Stimulated activated CD4-positive, alpha-beta T cell treated with anti-CD3 and anti-CD28 coated beads, Interleukin-1b, Interleukin-23, amount 100 ng/mL, for 4 hours (primary cell): ENCODE measurements around the gene BOLA2B.
"Not testable (repeated sequence)": the region's sequence is repeated elsewhere in the genome, so short reads cannot be mapped to it uniquely, and the experiment has no call there.

Experiments
- DNase-seq, 2 donors: peaks; one replicate each; pipeline ENCODE4 v3.0.0-alpha.2; 2020; ENCODE audit warnings: low read depth in 2 of 2

Gene BOLA2B

DNA sequence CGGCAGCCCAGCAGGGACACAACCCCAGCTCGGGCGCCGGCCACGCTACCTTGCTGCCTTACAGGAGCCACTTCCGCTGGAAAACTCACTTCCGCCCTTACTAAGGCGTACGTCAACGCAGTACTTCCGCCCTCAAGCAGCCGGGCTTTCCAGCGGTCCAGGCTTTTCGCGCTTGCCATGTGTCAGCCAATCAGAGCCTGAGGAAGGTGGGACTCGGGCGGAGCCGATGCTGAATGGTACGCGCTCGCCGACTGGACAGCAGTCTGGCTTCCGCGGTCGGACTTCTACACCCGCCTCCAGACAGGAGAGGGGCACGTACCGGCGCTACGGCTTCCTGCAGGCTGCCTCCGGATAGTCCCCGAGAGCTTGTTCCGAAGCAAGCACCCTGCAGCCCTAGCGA is at the start of gene BOLA2B, which contains the start of gene SLX1A:
TSS of gene BOLA2B (minus strand) at position 52 of the 400 bp plus-strand sequence. CDS start 71 bp downstream, outside the sequence.
TSS of gene SLX1A (plus strand) at position 261 of the 400 bp plus-strand sequence. CDS start 210 bp downstream, outside the sequence.
- DNase-seq = not testable (repeated sequence)

DNA sequence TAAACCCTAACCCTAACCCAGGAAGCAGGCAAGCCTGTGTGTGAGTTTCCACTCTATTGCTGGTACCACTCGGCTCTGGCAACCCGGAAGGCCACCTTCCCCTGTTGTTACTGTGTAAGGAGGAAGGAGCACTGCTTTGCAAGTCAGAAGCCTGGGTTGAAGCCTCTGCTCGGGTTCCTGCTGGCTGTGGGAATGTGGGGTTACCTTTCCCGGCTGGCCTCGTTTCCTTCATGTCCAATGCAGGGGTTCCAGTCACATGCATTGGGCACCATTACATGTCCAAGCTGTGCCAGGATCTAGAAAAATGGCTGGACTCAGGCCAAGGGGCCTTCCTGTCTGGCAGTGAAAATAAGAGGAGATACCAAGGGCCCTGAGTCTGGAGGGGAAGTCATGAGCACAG is 23.6 kb upstream of the BOLA2B start:
- DNase-seq = not testable (repeated sequence)

DNA sequence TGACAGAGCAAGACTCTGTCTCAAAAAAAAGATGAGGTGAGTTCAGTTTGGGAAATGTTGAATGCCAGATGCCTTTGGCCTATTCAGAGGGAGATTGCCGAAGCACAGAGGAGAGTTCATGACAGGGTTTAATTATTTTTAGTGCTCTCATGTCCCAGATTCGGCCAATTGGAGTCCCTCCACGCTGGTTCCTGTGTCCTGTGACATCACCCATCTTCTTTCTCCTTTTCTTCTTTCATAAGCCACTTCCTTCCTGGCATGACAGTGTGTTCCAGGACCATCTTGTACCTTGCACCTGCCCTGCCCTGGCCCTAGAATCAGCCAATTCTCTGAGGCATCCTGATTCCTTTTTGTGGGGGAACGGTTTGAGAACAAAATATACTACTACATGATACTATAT is 17.9 kb upstream of the BOLA2B start:
- not testable (repeated sequence) for DNase-seq

GRCh38 chr16:30209032-30209431 is 15.6 kb upstream of the BOLA2B start:
- DNase-seq = not testable (repeated sequence)

DNA sequence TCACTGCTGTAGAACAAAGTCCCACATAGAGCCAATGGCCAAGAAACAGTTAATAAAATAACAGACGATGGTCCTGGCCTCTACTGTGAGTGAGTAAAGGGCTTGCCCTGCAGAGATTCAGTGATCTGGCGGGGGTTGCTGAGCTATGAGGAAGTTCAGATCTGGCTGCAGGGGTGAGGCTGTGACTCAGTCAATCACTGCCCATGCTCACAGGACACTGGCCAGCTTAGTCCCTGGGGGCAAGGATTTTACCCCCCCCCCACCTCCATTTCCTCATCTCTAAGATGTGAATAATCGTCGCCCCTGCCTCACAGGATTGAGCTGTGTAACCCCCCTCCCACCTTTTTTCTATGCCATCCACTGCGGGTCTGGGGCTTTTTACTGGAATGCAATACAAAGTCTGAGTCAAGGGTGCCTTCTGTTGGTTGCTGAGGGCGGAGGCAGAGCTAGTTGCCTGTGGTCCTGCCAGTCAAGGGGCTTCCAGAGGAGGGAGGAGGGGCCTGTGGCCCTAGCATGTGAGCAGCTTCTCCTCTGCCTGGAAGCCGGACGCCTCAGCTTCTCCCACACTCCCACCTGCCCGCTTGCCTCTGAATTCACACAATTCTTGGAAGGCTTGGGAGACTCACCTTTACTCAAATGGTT is 13.7 kb upstream of the BOLA2B start:
- DNase-seq = not testable (repeated sequence)

- not testable (repeated sequence) for DNase-seq
Observed at GRCh38 chr16:30206252-30206651, 12.8 kb upstream of the BOLA2B start.

- not testable (repeated sequence) for DNase-seq
Observed at GRCh38 chr16:30205541-30206236, 12.2 kb upstream of the BOLA2B start.

- DNase-seq = not testable (repeated sequence)
Observed at GRCh38 chr16:30199608-30200343, 6.3 kb upstream of the BOLA2B start.

DNA sequence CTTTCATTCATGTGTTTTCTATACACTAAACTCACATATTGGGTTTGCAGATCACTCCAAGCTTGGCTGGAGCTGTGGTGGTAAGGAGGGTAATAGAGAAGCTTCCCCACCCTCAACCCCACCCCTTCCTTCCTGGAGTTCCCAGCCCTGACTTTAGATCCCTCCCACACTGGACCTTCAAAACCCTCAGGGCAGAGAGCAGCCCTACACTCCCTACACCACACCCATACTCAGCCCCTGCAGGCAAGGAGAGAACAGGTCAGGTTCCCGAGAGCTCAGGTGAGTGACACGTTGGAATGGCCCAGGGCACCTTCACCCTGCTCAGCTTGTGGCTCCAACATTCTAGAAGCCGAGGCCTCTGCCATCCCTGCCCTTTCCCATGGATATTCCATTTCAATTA is 5.6 kb upstream of the BOLA2B start, which contains the start of gene SULT1A3:
TSS of gene SULT1A3 (plus strand) at position 207 of the 400 bp plus-strand sequence. CDS start 1,474 bp downstream, outside the sequence.
- DNase-seq = not testable (repeated sequence)

- DNase-seq = not testable (repeated sequence)
Observed at GRCh38 chr16:30197001-30197400, 3.5 kb upstream of the BOLA2B start.

DNA sequence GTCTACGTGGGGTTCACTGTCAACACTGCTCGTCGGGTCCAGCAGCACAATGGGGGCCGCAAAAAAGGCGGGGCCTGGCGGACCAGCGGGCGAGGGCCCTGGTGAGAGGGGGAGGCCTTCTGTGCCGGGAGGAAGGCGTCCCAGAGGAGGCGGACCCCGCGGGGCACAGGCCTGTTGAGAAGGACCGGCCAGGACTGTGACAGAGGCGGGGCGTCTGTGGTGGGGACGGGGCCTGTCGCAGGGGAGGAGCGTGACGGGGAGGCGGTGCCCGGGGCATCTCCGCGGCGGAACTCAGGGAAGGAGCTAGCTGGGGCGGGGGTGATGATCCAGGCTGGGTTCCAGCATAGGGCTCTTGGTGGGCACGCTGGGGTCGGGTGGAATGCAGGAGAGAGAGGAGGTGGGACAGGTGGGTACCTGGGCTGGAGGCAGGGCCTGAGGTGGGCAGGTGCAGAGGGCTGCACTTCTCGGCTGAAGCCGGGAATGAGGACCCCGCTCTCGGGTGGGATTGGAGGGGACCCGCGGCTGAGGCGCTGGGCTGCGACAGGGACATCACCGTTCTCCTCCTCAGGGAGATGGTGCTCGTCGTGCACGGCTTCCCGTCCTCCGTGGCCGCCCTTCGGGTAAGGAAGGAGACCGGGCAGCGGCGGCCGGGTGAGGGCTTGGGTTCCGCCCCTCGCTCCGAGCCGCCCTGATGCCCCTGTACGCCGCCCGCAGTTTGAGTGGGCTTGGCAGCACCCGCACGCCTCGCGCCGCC is 883 bp upstream of the BOLA2B start:
- not testable (repeated sequence) for DNase-seq

DNA sequence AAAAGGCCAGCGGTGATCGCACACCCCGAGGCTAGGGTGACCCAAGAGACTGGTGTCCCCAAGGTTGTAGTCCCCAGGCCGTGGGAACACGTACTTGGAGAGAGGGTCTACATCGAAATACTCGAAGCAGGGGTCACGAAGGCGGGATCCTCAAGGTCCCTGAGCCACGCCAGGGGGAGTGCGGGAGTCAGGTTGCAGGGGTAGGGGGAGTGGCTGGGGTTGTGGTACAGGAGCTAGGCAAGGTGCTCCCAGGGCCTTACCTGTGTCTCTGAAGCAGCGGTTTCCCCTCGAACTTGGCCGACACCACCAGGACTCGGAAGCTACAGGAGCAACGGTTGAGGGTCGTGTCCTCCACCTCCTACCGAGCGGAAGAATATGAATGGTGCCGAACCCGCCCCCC is 368 bp downstream of the BOLA2B start:
- DNase-seq = not testable (repeated sequence)

- not testable (repeated sequence) for DNase-seq
Observed at GRCh38 chr16:30191158-30191557, 2.3 kb downstream of the BOLA2B start.

- peak in 1 of 2 donors; percentile 11 for DNase-seq
Observed at GRCh38 chr16:30187971-30188561, 5.4 kb downstream of the BOLA2B start.

DNA sequence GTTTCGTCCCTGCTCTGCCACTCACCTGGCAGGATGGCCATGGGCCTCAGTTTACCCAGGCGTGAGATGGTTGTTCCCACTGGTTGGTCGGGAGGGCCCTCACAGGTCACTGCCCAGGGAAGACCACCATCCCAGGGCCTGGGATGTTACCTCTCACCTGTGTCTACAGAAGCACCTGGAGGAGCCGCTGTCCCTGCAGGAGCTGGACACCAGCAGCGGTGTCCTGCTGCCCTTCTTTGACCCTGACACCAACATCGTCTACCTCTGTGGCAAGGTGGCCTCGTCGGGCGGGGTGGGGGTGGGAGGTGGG is 6.0 kb downstream of the BOLA2B start:
- no peak for DNase-seq

GRCh38 chr16:30186782-30187555 is 6.5 kb downstream of the BOLA2B start:
- peak; percentile 89 to 92 for DNase-seq

DNA sequence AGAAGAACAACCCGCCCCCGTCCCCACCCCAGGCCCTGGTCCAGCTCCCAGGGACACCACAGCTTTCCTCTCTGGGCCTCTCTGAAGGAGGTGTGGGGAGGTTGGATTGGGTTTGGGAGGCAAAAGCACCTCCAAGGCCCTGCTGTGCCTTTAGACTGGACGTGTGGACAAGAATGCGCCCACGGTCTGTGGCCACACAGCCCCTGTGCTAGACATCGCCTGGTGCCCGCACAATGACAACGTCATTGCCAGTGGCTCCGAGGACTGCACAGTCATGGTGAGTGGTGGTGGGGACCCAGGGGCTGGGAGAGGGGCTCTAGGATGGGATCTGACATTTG is 7.1 kb downstream of the BOLA2B start:
- no peak for DNase-seq

- peak; percentile 56 to 63 for DNase-seq
Observed at GRCh38 chr16:30185683-30186421, 7.6 kb downstream of the BOLA2B start.

DNA sequence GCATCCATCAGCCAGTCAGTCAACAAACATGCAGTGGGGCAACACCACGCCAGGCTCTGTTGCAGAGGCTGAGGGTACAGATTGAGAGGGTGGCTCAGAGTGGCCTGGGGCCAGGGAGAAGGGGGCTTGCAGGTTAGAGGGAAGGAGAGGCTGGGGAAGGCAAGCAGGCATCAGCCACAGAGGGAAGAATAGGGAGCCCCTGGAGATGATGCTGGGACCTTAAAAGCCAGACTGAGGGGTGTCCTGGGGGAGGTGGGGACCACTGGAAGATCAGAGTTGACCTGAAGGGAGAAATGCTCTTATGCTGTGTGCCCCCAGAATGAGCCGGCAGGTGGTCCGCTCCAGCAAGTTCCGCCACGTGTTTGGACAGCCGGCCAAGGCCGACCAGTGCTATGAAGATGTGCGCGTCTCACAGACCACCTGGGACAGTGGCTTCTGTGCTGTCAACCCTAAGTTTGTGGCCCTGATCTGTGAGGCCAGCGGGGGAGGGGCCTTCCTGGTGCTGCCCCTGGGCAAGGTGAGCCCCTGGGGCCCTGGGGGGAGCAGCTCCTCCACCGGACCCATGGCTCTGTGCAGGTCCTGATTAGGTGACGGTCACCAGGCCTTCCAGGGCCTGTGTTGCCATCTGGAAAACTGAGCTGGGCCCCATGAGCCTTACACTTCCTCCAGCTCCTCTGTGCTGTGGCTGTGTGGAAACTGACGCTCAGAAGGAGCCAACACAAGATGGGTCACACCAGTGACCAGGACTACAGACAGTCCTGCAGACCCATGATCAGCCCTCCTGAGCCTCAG is 8.4 kb downstream of the BOLA2B start:
- peak in 1 of 2 donors; percentile 22 for DNase-seq
